GM18508 (cell line): ENCODE measurements around the gene PGC.

Experiments
- ATAC-seq: cut with Tn5 transposase; IDR thresholded peaks from one replicate; pipeline ENCODE4 v1.9.1; 2021; ENCODE audit warnings: moderate number of reproducible peaks; ENCODE audit not compliant: insufficient read depth, unreplicated experiment

PGC gene

DNA sequence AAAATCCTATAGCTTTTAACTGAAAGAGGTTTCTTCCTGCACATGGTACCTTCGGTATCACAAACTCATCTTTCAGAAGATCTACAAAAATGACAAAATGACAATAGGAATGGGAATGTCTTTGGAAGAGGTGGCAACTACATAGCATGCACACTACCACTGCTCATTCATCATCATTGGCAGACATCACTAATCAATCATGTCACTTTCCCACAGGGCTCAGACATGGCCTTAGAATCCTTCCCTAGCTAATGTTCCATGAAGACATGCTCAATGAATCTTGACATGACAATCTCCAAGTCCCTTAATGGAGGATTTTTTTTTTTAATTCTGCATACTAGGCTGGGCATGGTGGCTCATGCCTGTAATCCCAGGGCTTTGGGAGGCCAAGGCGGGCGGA is 3.2 kb upstream of the PGC start:
- ATAC-seq: no peak

DNA sequence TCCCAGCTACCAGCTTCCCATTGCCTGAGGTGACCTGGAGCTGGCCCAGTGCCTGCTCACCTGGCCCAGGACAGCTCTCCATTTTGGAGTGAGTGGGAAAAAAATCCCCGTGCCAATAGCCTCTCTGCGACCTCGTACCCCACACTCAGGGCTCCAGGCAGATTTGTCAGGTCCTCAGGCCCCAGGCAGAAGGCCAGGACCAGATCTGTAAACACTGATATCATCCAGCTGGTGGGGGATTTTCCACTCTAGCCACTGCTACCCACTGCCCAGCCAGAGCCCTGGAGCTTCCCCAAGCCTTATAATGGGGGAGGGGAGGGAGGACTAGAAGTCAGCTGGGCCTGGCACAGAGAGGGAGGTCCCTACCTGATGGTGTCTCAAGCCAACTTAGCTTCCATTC is 1.3 kb upstream of the PGC start:
- no peak for ATAC-seq

DNA sequence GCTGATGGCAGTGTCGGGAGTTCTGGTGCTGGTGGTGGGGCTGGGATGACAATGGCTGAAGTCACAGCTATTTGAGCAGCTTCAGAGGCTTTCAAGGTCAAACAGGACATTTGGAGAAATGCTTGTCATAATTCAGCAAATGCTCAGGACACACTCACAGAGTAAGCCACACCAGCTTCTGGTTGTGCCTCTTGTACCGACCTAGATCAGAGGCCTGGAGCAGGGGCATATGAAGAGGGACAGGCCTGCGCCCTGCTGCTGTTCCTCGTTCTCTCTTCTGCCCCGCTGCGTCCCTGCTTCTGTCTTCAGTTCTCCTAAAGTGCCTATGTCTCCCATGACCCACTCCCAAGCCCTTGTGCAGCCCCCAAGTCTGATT is 893 bp upstream of the PGC start:
- ATAC-seq: no peak

DNA sequence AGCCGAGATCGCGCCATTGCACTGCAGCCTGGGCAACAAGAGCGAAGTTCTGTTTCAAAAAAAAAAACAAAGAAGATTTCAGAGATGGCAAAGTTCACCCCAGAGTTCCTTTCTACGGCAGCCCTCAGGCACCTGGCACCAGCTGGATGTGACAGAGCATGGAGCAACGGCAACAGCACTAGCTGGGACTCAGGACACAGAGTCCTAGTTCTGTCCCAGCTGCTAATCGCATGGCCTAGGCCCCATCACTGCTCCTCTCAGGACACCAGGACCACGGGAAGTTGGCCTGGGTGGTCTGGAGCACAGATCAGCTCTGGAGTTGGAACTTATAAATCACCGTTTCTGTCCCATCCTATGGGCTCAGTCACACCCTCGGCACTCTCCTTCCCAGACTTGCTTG is 1.1 kb downstream of the PGC start:
- ATAC-seq: no peak

DNA sequence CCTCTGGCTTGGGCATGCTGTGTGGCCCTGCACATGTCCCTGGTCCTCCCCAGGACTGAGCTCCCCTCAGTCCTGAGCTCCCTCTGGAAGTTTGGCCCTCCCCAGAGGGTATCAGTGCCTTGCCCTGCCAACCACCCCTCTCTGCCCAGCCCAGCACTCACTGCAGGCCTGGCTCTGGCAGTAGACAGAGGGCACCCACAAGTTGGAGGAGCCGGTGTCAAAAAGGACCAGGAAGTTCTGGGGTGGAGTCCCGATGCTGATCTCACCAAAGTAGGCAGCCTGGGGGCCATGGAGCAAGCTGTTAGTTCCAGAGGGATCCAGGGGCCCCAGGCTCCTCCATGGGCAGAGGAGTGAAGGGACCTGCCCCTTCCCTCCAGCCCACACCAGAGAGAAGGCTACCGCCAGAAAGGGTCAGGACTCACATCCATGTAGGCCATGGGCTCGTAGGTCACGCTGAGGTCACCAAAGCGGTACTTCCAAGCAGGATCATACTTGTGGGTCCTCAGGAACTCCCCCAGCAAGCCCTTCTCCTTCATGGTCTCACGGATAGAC is 2.9 kb downstream of the PGC start:
- no peak for ATAC-seq

DNA sequence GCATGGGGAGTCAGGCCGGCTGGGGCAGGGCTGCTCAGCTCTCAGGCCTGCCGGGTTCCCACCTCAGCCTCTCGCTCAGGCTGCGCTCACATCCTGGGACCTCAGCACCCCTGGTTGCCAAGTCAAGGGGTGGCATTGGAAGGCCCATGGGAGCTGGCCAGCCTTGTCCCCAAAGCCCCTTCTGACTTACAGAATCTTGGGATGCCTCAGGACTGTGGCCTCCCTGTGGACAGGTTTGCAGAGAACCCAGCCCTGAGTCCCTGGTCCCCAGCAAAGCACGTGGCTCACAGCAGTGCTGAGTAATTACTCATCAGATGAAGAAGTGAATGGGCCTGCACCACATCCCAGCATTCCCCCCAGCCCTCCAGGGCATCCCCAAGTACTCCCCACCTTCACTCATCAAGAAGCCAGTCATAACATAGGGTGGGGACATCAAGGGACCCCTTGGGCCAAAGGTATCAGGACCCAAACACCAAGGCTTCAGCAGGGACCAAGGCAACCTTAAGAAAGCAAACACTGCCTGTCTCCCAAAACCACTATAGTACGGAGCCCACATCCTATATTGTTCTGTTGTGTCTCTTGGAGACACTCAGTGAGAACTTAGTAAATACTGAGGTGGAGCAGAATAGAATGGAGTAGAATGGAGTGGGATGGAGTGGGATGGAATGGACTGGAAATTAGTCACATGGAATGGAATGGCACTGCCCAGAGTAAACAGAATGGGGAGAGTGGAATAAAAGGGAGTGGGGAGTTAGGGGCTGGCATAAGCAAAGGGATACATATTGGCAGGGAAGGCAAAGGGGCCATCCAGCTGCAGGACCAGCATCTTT is 3.6 kb downstream of the PGC start:
- ATAC-seq: no peak

DNA sequence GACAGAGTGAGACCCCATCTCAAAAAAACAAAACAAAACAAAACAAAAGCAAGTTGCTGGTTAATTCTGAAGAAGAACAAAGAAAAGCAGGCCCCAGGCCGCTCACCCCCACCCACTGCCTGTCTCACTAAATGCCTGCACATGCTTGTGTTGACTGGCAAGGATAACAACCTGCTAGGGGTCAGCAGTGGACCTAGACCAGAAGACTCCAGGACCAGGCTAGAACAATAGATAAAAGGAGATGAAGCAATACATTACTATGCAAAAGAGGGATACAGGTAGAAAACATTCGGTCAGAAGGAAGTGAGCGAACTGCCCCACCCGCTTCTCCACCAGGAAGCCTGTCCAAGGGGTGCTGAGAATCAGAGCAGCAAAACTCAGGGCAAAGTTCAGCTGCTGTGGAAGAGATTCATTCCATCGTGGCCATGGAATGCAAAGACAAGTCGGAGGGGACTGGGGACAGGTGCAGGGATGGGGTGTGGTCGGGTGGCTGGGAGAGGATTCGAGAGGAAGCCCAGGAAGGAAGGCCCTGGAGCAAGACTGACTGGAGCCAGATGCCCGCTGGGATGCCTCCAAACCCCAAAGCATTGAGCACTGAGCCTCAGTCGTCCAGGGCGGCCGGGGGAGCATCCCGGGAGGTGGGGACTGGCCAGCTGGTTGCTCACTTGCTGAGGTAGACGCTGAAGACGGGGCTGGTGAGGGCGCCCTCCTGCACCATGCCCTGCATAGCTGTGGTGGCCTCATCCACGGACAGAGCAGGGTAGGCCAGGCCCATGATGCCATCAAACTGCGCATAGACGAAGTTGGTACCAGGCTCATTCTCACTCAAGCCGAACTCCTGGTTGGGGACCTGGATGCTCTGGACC is 5.3 kb downstream of the PGC start:
- ATAC-seq: no peak

DNA sequence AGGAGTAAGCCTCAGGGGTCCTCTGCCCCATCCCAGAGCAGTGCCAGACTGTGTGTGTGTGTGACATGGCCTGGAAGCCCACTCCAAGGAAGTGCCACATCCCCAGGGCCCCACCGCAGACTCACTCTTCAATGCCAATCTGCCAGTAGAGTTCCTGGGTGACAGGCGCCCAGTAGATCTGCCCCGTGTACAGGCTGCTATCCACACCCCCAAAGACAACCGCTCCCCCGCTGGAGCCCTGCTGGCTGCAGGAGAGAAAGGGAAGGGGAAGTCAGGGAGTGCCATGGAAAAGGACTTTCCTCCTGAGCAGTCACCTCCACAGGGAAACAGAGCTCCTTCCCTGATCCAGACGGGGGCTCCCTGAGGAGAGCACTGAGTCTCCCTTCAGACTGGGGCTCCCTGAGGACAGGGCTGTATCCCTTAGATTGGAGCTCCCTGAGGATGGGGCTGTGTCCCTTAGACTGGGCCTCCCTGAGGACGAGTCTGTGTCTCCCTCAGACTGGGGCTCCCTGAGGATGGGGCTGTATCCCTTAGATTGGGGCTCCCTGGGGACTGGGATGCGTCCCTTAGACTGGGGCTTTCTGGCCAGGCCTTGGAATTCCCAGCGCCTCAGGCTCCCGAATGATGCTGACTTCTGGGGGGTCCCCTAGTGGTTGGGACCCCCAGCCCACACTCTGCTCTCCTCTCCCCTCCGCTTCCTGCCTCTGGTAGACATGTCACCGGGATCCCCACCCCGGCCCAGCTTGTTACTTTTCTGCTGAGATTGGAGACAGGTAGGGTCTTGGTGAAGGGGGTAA is 6.6 kb downstream of the PGC start:
- no peak for ATAC-seq

DNA sequence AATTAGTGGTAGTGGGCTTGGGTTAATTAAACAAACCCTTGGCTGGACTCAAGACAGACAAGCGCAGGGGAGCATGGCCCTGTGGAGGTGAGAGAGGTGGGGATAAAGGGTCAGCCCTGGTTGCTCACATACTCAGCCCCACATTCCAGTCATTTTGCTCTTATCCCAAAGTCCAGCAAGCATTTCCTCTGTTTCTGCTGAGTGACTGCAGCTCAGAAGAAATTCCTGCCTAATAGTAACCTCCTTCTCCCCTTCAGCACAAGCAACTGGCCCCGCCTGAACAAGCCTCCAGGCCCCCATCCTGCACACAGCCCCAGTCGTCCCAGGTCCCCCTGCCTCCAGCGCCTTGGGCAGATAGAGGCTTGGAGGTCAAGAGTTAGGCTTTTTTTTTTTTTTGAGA is 8.2 kb downstream of the PGC start:
- no peak for ATAC-seq

DNA sequence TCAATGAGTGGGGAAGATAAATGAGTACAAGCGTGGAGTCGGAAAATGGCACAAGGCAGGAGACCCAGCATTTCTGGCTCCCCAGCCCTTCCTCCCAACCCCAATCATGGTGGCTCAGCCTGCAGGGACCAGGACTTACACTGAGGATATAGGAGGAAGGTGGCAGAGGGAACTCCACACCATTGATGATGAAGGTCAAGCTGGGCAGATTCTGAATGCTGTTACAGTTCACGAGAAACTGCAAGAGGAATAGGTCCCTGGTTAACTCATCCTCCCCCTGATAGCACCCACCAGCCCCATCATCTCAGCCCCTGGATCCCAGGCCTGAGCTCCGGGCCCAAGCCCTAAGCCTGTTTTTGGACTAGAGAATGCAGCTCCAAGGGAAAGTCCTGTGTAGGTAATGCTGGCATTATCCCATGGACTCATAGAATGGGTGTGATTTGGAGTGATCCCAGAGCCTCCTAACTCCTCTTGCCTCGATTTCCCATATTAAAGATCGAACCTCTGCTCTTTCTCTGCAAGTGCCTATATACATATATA is 9.5 kb downstream of the PGC start:
- ATAC-seq: no peak

DNA sequence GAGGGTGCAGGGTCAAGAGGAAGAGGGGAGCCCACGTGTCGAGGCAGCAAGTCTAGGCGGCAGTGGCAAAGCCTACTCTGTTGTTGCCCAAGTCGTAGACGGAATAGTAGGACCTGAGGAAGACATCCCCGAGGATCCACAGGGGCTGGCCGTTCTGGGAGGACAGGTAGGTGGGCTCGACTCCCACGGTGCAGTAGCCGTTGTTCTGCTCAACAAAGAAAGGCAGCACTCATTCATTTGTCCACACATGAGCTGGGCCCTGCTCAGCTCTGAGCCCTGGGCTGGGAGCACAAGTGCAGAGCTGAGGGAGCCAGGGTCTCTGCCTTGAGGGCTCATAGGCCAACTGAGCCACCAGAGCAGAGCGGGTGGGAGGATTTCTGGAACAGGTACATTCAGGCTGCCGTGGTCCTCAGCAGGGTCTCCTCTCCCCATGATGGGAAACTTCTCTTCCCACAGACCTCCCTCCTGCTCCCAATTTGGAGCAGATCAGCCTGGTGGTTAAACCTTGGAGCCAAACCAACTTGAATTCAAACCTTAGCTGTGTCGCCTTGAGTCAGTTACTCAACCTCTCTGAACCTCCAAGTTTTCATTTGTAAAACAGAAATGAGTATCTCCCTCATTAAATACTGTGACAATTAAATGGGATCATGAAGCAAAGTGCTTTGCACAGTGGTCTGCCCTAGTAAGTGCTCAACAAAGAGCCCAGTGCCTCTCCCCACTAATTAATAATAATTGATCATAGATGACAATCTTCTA is 10.2 kb downstream of the PGC start:
- no peak for ATAC-seq

DNA sequence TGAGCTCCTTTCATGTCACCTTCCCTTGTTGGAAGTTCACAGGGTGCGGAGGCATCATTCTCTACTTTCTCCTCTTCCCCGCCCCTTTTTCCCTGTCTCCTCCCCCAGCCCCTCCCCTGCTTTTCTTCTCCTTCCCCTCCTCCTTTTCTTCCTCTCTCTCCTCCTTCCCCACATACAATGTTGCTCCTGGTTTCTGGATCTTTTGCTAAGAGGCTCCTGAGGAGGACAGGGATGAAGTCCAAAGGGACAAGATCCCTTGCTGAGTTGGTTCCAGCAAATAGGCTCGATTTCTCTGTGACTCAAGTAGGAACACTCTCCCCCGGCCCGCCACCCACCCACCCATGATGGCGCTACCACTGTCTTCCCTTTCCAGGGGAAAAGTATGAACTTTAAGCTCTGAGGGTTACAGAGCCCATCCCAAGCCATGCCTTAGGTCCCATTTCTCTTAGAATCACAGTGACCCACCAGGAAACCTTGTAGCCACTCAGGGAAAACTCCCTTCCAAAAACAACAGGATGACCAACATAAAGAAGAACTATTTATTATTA is 10.9 kb downstream of the PGC start:
- ATAC-seq: no peak

DNA sequence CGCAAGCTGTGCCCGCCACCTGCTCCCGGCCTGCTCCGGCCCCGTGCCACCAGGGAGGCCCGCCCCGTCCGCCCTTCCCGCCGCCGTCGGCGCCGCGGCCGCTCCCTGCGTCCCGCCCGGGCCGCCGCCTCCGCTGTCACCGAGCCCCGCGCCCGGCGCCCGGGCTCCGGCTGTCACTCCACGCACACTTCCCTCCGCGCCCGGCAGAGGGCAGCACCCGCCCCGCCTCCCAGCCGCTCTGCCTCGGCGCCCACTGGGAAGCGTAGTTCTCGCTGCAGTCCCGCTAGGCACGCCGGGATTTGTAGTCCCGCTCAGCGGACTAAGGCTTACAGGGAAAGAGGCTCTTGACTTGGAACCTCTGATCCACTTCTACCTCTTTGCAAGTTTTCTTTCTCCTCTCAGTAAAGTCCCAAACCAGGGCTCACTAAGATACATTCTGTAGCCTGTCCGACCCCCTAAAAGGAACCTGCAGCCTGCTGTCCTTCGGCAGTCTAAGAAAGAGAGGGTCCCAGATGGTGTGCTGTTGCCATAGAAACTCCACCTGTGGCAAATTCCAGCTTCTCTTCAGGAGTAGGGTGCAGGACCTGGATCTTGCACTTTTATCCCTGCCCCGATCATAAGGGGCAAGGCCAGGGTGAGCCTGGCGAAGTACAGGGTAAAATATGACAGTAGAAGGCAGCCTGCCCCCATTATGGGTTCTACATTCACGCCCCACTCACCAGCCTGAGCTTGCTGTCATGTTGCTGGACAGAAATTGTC is 11.6 kb downstream of the PGC start, which contains the start of gene TFEB:
TSS of gene TFEB (minus strand) at position 182 of the 759 bp plus-strand sequence. CDS start 44,395 bp downstream, outside the sequence.
- ATAC-seq: no peak

DNA sequence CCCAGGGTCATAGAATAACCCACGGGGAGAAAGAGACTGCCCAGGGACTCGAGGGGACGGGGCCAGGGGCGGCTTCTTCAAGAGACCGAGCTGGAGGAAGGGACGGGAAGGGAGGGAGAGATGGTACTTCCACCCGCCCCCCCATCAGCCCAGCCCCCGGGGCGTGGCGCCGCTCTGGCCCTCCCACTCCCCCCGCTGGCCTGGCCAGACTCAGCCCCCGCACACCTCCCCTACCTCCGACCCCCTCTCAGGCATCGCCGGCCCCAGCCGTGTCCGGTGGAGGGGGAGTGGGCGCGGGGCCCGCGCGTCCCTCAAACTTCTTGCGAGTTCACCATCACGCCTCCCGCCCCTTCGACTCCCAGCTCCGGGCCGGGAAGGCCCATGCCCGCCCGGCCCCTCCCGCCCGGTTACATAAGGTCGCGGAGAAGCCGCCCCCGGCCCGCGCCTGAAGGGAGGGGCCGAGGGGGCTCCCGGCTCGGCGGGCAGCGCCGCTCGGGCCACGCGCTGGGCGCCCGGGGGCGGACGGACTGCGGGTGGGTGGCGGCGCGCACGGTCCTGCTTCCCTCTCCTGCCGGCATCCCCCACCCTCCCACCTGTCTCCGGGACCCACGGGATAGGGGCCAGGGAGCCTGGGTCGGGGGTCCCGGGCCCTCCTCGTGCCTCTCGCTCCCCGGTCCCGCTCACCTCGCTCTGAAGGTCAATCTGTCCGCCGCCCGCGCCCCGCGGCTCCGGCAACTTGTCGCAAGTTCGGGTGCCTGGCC is 12.4 kb downstream of the PGC start:
- ATAC-seq: no peak

DNA sequence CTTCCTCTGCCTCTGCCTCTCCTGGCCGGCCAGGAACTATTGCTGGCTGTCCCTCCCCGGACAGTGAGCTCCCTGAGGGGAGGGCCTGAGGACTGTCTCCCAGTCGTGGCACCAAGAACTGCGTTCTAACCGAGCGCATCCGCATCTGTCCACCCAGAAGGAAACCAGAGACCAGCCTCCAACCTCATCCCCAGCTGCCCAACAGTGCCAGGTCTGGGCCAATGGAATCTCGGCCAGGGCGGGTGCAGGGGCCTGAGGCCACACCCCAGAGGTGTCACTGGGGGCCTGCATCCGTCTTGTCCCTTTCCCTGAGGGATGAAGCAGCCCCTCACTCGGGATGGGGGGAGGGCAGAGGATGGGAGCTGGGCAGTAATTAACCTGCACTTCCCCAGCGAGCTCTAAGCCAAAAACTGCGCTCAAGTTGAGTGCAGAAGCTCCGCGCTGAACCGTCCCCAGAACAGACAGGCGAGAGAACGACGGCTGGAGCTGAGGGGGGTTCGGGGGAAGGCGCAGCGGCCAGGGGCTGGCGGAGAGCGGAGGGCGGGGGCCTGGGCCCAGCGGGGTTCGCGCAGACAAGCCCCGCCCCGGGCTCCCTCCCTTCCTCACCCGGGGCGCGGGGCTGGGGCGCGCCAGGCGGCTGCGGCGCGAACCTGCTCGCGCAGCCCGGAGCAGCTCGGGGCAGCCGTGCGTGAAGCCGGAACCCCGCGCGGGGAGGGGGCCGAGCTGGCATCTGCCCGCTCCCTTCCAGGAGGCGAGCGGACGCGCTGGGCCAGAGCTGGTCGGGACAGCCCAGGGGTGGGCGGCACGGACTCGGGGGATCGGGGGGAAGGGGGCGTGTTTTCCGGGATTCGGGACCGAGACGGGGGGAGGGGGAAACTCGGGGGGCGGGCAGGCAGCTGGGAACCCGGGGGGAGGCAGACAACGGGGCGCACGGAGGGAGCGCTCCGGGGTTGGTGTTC is 13.2 kb downstream of the PGC start:
- no peak for ATAC-seq

DNA sequence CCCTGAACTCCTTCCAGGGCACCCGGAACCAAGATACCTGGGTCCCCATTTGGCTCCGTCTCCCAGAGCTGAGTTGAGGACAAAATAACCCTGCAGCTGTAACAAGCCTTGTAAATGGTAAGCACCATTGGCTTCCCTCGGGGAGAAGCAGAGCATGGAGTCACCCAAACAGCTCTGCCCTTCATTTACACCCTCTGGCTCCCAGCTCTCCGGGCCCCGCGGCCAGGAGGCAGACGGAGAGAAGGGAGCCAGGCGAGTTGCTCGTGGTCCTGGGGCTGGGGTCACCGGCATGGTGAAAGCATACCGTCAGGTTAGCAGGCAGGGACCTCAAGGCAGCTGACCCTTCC is 13.9 kb downstream of the PGC start:
- no peak for ATAC-seq
